H7 (cell line): ENCODE data around the gene TRMT1. TPM values are rescaled to one million over a fixed set of nuclear protein-coding genes. Genes with fewer than 3 reads are reported as not detected.

Experiments
- DNase-seq: peaks from one replicate; pipeline ENCODE4 v3.0.0; 2012
- H3K27me3 ChIP-seq: 2 replicates; pipeline ENCODE4 v1.6.0; 2011; ENCODE audit warnings: mild to moderate bottlenecking, low read length; ENCODE audit not compliant: control insufficient read depth, insufficient read depth
- H3K36me3 ChIP-seq: replicated peaks from 2 replicates; pipeline ENCODE4 v1.5.1; 2011; ENCODE audit warnings: low read length; ENCODE audit not compliant: control insufficient read depth, insufficient read depth
- H3K4me3 ChIP-seq: 2 replicates; pipeline ENCODE4 v1.5.1; 2011; ENCODE audit warnings: low read depth, mild to moderate bottlenecking, control low read depth, low read length, moderate library complexity; ENCODE audit not compliant: insufficient read depth
- total RNA-seq: library from RNA; depleted of rRNA; stranded (reverse); fragments of >200 nt; shearing (Covaris generic); gene quantifications from 2 replicates; pipeline ENCODE4 v1.2.3, GENCODE V29; 2014

TRMT1 gene
- total RNA-seq, 1 experiment from 2014 or later: 89.1 TPM

- no peak for DNase-seq
- H3K36me3 ChIP-seq: peaks cover 24% of the 10 kb centered on the region
Measured at GRCh38 chr19:13137290-13137794, 20.8 kb upstream of the TRMT1 start.

DNA sequence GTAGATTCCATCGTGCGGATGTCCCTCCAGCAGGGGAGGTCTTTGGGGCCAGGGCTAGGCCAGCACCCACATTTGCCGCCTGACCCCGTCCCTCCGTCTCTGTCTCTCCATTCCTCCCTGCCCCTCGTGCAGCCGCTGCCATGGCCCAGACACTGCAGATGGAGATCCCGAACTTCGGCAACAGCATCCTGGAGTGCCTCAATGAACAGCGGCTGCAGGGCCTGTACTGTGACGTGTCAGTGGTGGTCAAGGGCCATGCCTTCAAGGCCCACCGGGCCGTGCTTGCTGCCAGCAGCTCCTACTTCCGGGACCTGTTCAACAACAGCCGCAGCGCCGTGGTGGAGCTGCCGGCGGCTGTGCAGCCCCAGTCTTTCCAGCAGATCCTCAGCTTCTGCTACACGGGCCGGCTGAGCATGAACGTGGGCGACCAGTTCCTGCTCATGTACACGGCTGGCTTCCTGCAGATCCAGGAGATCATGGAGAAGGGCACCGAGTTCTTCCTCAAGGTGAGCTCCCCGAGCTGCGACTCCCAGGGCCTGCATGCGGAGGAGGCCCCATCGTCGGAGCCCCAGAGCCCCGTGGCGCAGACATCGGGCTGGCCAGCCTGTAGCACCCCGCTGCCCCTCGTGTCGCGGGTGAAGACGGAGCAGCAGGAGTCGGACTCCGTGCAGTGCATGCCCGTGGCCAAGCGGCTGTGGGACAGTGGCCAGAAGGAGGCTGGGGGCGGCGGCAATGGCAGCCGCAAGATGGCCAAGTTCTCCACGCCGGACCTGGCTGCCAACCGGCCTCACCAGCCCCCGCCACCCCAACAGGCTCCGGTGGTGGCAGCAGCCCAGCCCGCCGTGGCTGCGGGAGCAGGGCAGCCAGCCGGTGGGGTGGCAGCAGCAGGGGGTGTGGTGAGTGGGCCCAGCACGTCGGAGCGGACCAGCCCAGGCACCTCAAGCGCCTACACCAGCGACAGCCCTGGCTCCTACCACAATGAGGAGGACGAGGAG lies 18.8 kb upstream of the TRMT1 start:
- Histone ChIP-seq H3K4me3 (no peak overlapping the region), H3K27me3 (no peaks in the 10 kb centered on the region), H3K36me3 (peaks cover 24% of the 10 kb centered on the region)
- no peak for DNase-seq

More at GRCh38 chr19:13137290-13137794, 20.8 kb upstream of the TRMT1 start:
- Histone ChIP-seq H3K27me3 (no peaks in the 10 kb centered on the region), H3K4me3 (no peak overlapping the region)

DNA sequence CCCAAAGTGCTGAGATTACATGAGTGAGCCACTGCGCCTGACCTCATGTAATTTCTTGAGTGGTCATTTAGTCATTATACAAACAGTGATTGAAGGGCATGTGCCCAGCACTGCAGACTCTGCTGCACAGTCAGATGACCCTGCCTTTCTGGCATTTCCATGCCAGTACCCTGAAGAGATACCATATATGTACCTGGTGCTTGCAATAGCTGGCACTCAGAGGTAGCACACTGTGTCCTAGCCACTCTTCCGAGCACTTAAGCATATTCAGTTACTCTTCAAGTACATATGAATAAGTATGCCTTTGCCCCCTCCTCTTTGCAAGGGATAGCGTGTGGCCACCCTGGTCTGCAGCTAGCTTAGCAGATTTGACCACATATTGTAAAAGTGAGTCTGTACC lies 18.1 kb upstream of the TRMT1 start:
- Histone ChIP-seq H3K36me3 (peaks cover 24% of the 10 kb centered on the region), H3K4me3 (no peak overlapping the region), H3K27me3 (no peaks in the 10 kb centered on the region)
- no peak for DNase-seq

GRCh38 chr19:13133241-13133870 lies 16.8 kb upstream of the TRMT1 start:
- Histone ChIP-seq H3K27me3 (no peaks in the 10 kb centered on the region), H3K36me3 (peaks cover 23% of the 10 kb centered on the region), H3K4me3 (no peak overlapping the region)
- DNase-seq: no peak

GRCh38 chr19:13132471-13133180 lies 16.1 kb upstream of the TRMT1 start:
- peaks cover 19% of the 10 kb centered on the region for H3K36me3 ChIP-seq

GRCh38 chr19:13130886-13131490 lies 14.4 kb upstream of the TRMT1 start:
- Histone ChIP-seq H3K4me3 (no peak overlapping the region), H3K36me3 (peaks cover 10% of the 10 kb centered on the region), H3K27me3 (no peaks in the 10 kb centered on the region)
- DNase-seq: no peak

More at GRCh38 chr19:13132471-13133180, 16.1 kb upstream of the TRMT1 start:
- no peak for DNase-seq
- H3K4me3 ChIP-seq: no peak overlapping the region
- H3K27me3 ChIP-seq: no peaks in the 10 kb centered on the region

DNA sequence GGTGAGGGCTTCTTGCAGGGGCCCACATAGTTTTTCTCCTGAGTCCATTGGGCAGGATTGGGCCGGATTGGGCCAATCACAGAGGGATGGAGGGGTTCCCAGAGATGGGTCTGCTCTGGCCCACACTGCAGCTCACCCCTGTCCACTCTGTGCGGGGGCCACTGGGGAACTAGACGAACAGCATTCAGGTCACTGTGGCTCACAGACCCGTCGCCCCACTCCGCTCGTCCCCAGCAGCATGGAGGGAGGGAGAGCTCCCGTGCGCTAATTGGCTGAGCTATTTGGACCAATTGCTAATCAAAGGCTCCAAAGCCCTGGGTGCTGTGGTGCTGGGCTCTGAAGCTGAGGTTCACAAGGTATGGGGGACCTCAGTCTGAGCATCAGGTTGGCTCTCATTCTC lies 12.8 kb upstream of the TRMT1 start:
- H3K27me3 ChIP-seq: no peaks in the 10 kb centered on the region
- DNase-seq: no peak

GRCh38 chr19:13128583-13128982 lies 12.0 kb upstream of the TRMT1 start:
- no peak overlapping the region for H3K4me3 ChIP-seq

More for the DNA sequence above, 12.8 kb upstream of the TRMT1 start:
- no peak overlapping the region for H3K4me3 ChIP-seq
- peaks cover 3% of the 10 kb centered on the region for H3K36me3 ChIP-seq

DNA sequence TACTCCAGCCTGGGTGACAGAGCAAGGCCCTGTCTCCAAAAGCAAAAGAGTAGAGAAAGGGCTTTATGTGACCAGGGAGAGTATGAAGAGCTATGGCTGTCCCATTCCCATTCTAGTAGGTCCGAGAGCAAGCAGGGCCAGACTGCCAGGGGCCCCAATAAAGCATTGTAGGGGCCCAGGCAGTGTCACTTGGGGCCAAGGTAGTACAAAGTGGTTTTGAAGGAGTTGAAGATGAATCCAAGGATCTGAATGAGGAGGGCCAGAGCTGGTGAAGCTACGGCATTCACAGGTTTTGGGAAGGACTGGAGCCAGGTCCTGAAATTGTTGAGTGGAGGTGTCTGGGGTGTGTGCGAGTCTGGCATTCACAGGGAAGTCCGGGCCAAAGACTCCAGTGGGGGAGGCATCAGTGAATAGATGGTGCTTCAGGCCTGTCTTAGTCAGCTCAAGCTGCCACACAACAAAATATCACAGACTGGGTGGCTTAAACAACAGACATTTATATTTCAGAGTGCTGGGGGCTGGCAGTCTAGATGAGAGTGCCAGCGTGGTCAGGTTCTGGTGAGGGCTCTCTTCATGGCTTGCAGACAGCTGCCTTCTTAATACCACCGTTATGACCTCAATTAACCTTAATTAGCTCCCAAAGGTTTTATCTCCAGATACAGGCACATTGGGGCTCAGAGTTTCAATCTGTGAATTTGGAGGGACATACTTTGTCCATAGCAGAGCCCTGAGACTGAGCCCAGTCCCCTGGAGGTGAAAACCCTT lies 11.5 kb upstream of the TRMT1 start:
- DNase-seq: no peak
- Histone ChIP-seq H3K27me3 (no peaks in the 10 kb centered on the region), H3K36me3 (peaks cover 4% of the 10 kb centered on the region), H3K4me3 (no peak overlapping the region)

More at GRCh38 chr19:13128583-13128982, 12.0 kb upstream of the TRMT1 start:
- no peaks in the 10 kb centered on the region for H3K27me3 ChIP-seq
- DNase-seq: no peak
- H3K36me3 ChIP-seq: peaks cover 4% of the 10 kb centered on the region

- Histone ChIP-seq H3K27me3 (no peaks in the 10 kb centered on the region), H3K36me3 (peaks cover 6% of the 10 kb centered on the region), H3K4me3 (no peak overlapping the region)
- DNase-seq: no peak
Measured at GRCh38 chr19:13127051-13127450, 10.5 kb upstream of the TRMT1 start.

- Histone ChIP-seq H3K27me3 (no peaks in the 10 kb centered on the region), H3K36me3 (peaks cover 15% of the 10 kb centered on the region)
- DNase-seq: no peak
Measured at GRCh38 chr19:13122980-13123957, 6.7 kb upstream of the TRMT1 start.

GRCh38 chr19:13122275-13122878 lies 5.8 kb upstream of the TRMT1 start:
- Histone ChIP-seq H3K4me3 (no peak overlapping the region), H3K27me3 (no peaks in the 10 kb centered on the region), H3K36me3 (peaks cover 15% of the 10 kb centered on the region)
- DNase-seq: no peak

More at GRCh38 chr19:13122980-13123957, 6.7 kb upstream of the TRMT1 start:
- H3K4me3 ChIP-seq: no peak overlapping the region
